ENCODE measurements around the gene PKHD1.

The PKHD1 gene

DNA sequence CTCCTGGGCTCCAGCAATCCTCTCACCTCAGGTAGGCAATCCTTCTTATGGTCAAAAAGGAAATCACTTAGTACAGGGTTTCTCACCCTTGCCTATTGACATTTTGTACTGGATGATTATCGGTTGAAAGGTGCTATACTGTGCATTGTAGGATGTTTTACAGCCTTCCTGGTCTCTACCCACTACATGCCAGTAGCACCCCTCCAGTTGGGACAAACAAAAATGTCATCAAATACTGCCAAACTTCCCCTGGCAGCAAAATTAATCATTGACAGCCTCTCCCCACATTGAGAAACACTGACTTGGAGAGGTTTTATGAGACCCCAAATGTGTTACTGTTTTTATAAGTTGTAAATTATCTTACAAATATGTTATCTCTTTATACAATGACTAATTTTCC, 368.1 kb downstream of the PKHD1 start:
- DNase-seq (ENCODE audit: low read depth) = no peak
- TF ChIP-seq, protein P1, sequence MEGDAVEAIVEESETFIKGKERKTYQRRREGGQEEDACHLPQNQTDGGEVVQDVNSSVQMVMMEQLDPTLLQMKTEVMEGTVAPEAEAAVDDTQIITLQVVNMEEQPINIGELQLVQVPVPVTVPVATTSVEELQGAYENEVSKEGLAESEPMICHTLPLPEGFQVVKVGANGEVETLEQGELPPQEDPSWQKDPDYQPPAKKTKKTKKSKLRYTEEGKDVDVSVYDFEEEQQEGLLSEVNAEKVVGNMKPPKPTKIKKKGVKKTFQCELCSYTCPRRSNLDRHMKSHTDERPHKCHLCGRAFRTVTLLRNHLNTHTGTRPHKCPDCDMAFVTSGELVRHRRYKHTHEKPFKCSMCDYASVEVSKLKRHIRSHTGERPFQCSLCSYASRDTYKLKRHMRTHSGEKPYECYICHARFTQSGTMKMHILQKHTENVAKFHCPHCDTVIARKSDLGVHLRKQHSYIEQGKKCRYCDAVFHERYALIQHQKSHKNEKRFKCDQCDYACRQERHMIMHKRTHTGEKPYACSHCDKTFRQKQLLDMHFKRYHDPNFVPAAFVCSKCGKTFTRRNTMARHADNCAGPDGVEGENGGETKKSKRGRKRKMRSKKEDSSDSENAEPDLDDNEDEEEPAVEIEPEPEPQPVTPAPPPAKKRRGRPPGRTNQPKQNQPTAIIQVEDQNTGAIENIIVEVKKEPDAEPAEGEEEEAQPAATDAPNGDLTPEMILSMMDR (conservative IDR thresholded peaks at IDR 0.05; ENCODE audit: low read depth, low read length) = no peak
- no peak overlapping the region for H3K4me3 ChIP-seq (ENCODE audit: low read length)

DNA sequence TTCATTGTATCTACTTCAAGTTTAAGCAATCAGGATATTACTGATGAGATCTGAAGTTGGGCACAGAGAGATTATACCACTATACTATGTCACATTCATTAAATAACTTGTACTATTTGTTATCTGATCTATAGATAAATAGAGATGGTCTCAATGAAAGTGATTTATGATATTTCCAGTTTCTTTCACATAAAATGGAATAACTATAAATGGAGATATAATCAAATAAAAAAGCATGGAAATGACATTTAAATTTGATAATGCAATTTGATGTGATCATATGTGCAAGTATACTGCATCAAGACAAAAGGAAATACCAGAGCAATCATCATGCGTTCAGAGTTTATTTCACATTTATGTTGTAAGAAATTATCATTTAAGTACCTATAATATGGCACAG, 368.9 kb downstream of the PKHD1 start:
- TF ChIP-seq, protein P1 (conservative IDR thresholded peaks at IDR 0.05; ENCODE audit: low read depth, low read length) = no peak
- no peak for DNase-seq (ENCODE audit: low read depth)
- H3K4me3 ChIP-seq (ENCODE audit: low read length) = no peak overlapping the region

DNA sequence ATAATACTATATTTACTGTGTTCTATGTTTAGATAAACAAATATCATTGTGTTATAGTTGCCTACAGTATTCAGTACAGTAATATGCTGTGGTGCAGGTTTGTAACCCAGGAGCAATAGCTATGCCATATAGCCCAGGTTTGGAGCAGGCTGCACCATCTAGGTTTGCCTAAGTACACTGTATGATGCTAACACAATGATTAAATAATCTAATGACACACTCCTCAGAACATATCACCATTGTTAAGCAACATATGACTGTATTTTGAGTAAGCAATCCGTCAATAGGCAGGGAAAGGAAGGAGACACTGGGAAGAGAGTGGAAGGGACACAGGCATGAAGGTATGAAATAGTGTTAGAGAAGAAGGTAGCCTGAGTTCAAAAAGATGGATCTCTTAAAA, 369.9 kb downstream of the PKHD1 start:
- TF ChIP-seq, protein P1 (conservative IDR thresholded peaks at IDR 0.05; ENCODE audit: low read depth, low read length) = no peak
- no peak overlapping the region for H3K4me3 ChIP-seq (ENCODE audit: low read length)
- DNase-seq (ENCODE audit: low read depth) = no peak

DNA sequence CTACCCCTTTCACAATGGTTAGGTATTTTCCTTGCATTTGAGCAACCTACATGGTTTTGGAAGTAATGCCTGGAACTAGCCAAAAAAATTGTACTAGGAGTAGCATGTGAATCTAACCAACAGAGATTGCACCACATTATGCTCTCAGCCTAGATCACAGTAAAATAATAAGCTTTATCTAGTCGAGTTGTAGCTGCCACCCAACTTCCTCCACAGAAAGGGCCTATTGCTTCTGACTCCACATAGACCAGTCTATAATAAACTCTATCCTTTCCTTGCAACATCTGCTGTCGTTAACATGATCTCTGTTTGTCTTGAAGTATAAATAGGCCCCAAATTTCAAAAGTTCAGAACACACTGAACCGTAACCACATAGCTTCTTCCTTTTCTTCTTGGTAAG, 375.5 kb downstream of the PKHD1 start:
- DNase-seq (ENCODE audit: low read depth) = no peak
- TF ChIP-seq, protein P1 (conservative IDR thresholded peaks at IDR 0.05; ENCODE audit: low read depth, low read length) = no peak

DNA sequence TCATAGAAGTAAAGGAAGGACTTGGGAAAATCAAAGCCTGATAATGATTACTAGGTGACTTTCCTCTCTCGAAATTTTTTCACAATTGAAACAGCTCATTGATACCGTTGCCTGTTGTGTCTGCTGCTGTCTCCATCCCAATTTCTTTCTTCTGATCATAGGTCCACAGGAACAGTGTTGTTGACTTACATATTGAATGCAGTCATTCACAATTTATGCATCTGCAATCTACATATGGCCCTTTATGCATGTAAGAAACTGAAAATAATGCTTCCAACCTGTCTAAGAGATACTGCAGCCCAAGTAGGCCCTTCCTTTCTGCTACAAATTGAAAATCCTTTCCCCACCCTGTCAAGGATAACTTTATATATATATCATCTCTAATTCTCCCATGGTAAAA, 381.3 kb downstream of the PKHD1 start:
- no peak overlapping the region for H3K4me3 ChIP-seq (ENCODE audit: low read length)
- TF ChIP-seq, protein P1 (conservative IDR thresholded peaks at IDR 0.05; ENCODE audit: low read depth, low read length) = no peak
- DNase-seq (ENCODE audit: low read depth) = no peak

More for the DNA sequence above, 375.5 kb downstream of the PKHD1 start:
- no peak overlapping the region for H3K4me3 ChIP-seq (ENCODE audit: low read length)

DNA sequence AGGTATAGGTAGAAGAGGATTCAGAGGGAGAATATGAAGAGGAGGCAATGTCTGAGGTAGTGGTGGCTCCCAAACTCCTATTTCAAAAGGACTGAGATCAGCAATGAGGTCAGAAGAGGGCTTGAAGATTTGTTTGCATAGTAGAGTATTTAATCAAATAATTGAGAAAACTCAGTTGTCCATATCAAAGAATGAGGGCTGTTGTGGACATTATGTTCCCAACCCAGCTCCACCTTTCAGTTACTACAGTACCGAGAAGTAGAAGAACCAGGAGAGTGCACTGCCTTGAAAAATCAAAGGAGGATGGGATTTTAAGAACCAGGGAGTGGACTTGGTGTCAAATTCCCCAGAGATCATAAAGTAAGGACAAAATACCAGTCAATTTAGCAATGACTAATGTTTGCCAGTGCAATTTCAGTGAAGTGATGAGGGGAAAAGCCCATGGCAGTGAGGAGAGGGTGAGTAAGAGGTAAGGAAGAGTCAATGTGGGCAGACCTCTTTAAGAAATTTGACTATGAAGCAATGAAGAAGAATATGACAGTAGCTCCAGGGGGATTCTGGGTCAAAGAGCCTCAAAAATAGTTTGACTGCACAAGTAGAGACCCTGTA, 382.4 kb downstream of the PKHD1 start:
- TF ChIP-seq, protein P1 (conservative IDR thresholded peaks at IDR 0.05; ENCODE audit: low read depth, low read length) = no peak
- DNase-seq (ENCODE audit: low read depth) = no peak
- H3K4me3 ChIP-seq (ENCODE audit: low read length) = no peak overlapping the region

DNA sequence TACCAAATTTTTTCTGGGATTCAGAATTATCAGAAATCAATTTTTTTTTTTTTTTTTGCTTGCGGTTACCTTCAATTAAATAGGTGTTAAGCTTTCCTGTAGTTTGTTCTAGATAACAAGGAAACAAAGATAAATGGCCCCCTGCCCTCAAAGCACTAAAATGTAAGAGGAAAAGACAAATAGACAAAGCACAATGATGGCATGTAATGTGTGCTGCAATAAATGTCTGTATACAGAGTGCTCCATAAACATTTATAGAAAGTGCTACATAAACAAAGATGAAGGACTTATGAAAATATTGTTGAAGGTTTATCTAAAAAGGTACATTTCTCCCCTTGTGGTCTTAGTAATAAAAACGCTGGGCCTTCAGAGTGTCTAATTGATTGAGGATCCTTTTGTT, 384.6 kb downstream of the PKHD1 start:
- no peak for DNase-seq (ENCODE audit: low read depth)
- H3K4me3 ChIP-seq (ENCODE audit: low read length) = no peak overlapping the region
- TF ChIP-seq, protein P1 (conservative IDR thresholded peaks at IDR 0.05; ENCODE audit: low read depth, low read length) = no peak

All from retinal pigment epithelial cell (primary cell).